Astrocyte (in vitro differentiated cells and primary cell): ENCODE measurements around the gene ZNF470. TPM values are rescaled to one million over a fixed set of nuclear protein-coding genes. Genes with fewer than 3 reads are reported as not detected.

Experiments
- DNase-seq: peaks from one replicate; pipeline ENCODE4 v3.0.0-alpha.2; 2010; ENCODE audit warnings: low read depth
- FAIRE-seq: peaks from 2 replicates; lab custom pipeline; 2011; peaks lifted over from hg19 to GRCh38; lab: Jason Lieb, UNC
- H2AFZ ChIP-seq: 2 replicates; pipeline ENCODE4 v1.6.0; 2012; ENCODE audit warnings: low read depth, low read length, inconsistent platforms
- H3K27ac ChIP-seq: 2 replicates; pipeline ENCODE4 v1.5.1; 2011; ENCODE audit warnings: low read depth, low read length, inconsistent platforms
- H3K27me3 ChIP-seq: 2 replicates; pipeline ENCODE4 v1.6.0; 2011; ENCODE audit warnings: low read length, inconsistent platforms; ENCODE audit not compliant: insufficient read depth
- H3K36me3 ChIP-seq: 2 replicates; pipeline ENCODE4 v1.5.1; 2011; ENCODE audit warnings: low read length, inconsistent platforms; ENCODE audit not compliant: insufficient read depth
- H3K4me1 ChIP-seq: 2 replicates; pipeline ENCODE4 v1.5.1; 2011; ENCODE audit warnings: low read length, inconsistent platforms; ENCODE audit not compliant: insufficient read depth
- H3K4me2 ChIP-seq: 2 replicates; pipeline ENCODE4 v1.6.0; 2012; ENCODE audit warnings: low read length, inconsistent platforms
- H3K4me3 ChIP-seq: 2 replicates; pipeline ENCODE4 v1.5.1; 2011; ENCODE audit warnings: low read depth, mild to moderate bottlenecking, low read length, inconsistent platforms; ENCODE audit not compliant: insufficient read depth
- H3K79me2 ChIP-seq: 2 replicates; pipeline ENCODE4 v1.6.0; 2012; ENCODE audit warnings: mild to moderate bottlenecking, low read length, inconsistent platforms; ENCODE audit not compliant: insufficient read depth
- H3K9ac ChIP-seq: 2 replicates; pipeline ENCODE4 v1.6.0; 2012; ENCODE audit warnings: mild to moderate bottlenecking, low read length, inconsistent platforms
- H3K9me3 ChIP-seq: 2 replicates; pipeline ENCODE4 v1.5.1; 2012; ENCODE audit warnings: low read depth, mild to moderate bottlenecking, low read length, inconsistent platforms; ENCODE audit not compliant: insufficient read depth
- H4K20me1 ChIP-seq: 2 replicates; pipeline ENCODE4 v1.6.0; 2012; ENCODE audit warnings: low read length, inconsistent platforms; ENCODE audit not compliant: insufficient read depth
- H3K27ac Mint-ChIP-seq: one replicate; pipeline ENCODE4 v1.8.0; 2021; ENCODE audit warnings: mild to moderate bottlenecking, mixed read lengths; ENCODE audit not compliant: unreplicated experiment
- H3K27me3 Mint-ChIP-seq: one replicate; pipeline ENCODE4 v1.8.0; 2021; ENCODE audit warnings: low read depth, mixed read lengths; ENCODE audit not compliant: unreplicated experiment
- H3K36me3 Mint-ChIP-seq: one replicate; pipeline ENCODE4 v1.8.0; 2021; ENCODE audit warnings: low read depth, mixed read lengths; ENCODE audit not compliant: unreplicated experiment
- H3K4me1 Mint-ChIP-seq: one replicate; pipeline ENCODE4 v1.8.0; 2021; ENCODE audit warnings: low read depth, mixed read lengths; ENCODE audit not compliant: unreplicated experiment
- H3K4me3 Mint-ChIP-seq: one replicate; pipeline ENCODE4 v1.8.0; 2021; ENCODE audit warnings: mild to moderate bottlenecking, moderate library complexity, mixed read lengths; ENCODE audit not compliant: unreplicated experiment
- H3K9me3 Mint-ChIP-seq: one replicate; pipeline ENCODE4 v1.8.0; 2021; ENCODE audit warnings: mild to moderate bottlenecking, mixed read lengths; ENCODE audit not compliant: unreplicated experiment
- EZH2 ChIP-seq: IDR thresholded peaks from 2 replicates; pipeline ENCODE4 v1.6.1; 2012; ENCODE audit warnings: mild to moderate bottlenecking, low read length, inconsistent platforms; ENCODE audit not compliant: insufficient read depth
- total RNA-seq: library from RNA; stranded (reverse); gene quantifications from 2 replicates; pipeline ENCODE4 v1.2.1, GENCODE V29; 2021
- TF ChIP-seq, protein P1 (sequence below): IDR thresholded peaks from 2 replicates; pipeline ENCODE4 v1.5.1; 2011; ENCODE audit warnings: low read depth, mild to moderate bottlenecking, inconsistent platforms, low read length, moderate library complexity; ENCODE audit not compliant: insufficient read depth

ZNF470 gene
- total RNA-seq, 1 donor from 2014 or later = 6.8 TPM

DNA sequence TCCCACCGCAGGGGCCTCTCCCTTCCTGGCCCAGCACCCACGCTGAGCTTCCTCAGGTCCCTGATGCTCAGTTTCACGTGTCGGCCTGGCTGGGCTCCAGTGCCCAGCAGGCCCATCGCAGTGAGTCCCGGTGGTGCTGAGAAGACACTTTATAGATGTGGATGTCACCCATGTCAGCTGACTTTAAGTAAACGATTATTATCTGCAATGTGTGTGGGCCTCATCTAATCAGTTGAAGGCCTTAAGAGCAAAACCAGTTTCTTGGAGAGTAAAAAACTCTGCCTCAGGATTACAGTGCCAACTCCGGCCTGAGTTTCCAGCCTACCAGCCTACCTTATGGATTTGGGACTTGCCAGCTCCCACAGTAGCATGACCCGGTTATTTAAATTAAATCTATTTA is 58.4 kb downstream of the ZNF470 start:
- no peak overlapping the region for H2AFZ ChIP-seq
- H3K4me3 Mint-ChIP-seq = no peak overlapping the region
- H3K4me2 ChIP-seq = no peak overlapping the region
- peaks cover 52% of the 10 kb centered on the region for H3K36me3 Mint-ChIP-seq
- no peak overlapping the region for H3K27ac Mint-ChIP-seq
- peaks cover 45% of the 10 kb centered on the region for H3K9me3 Mint-ChIP-seq
- TF ChIP-seq, protein P1, sequence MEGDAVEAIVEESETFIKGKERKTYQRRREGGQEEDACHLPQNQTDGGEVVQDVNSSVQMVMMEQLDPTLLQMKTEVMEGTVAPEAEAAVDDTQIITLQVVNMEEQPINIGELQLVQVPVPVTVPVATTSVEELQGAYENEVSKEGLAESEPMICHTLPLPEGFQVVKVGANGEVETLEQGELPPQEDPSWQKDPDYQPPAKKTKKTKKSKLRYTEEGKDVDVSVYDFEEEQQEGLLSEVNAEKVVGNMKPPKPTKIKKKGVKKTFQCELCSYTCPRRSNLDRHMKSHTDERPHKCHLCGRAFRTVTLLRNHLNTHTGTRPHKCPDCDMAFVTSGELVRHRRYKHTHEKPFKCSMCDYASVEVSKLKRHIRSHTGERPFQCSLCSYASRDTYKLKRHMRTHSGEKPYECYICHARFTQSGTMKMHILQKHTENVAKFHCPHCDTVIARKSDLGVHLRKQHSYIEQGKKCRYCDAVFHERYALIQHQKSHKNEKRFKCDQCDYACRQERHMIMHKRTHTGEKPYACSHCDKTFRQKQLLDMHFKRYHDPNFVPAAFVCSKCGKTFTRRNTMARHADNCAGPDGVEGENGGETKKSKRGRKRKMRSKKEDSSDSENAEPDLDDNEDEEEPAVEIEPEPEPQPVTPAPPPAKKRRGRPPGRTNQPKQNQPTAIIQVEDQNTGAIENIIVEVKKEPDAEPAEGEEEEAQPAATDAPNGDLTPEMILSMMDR = no peak
- TF ChIP-seq EZH2 = no peak
- H3K4me1 Mint-ChIP-seq = no peaks in the 10 kb centered on the region
- peaks cover 33% of the 10 kb centered on the region for H3K9me3 ChIP-seq
- H3K4me3 ChIP-seq = no peak overlapping the region
- peaks cover 5% of the 10 kb centered on the region for H3K36me3 ChIP-seq
- no peaks in the 10 kb centered on the region for H3K4me1 ChIP-seq
- H3K27me3 Mint-ChIP-seq = no peaks in the 10 kb centered on the region
- H3K79me2 ChIP-seq = no peaks in the 10 kb centered on the region
- FAIRE-seq (no peak), DNase-seq (no peak)
- H4K20me1 ChIP-seq = no peaks in the 10 kb centered on the region
- H3K27me3 ChIP-seq = no peaks in the 10 kb centered on the region
- H3K9ac ChIP-seq = no peak overlapping the region
- H3K27ac ChIP-seq = no peak overlapping the region

DNA sequence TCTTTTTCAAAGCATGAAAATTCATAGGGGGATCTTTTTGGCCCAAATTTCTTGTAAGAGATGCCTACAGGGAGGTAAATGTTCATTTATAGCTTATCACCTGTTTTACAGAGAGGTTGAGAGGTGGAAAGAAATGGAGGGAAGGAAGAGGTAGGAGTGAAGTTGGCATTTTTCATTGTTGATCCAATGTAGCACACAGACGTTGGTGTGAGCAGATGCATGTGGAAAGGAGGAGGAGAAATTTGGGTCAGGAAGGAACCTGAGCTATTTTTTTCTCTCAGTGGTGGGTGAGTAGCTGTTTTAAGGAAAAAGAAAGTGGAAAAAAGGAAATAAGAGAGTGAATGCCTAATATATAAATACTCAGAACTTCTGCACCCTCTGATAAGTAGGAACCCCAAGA is 65.8 kb downstream of the ZNF470 start:
- H3K9me3 Mint-ChIP-seq = peaks cover 36% of the 10 kb centered on the region
- Histone ChIP-seq H3K79me2 (no peaks in the 10 kb centered on the region), H2AFZ (no peak overlapping the region), H3K4me2 (no peak overlapping the region), H3K27me3 (no peaks in the 10 kb centered on the region), H3K4me1 (no peaks in the 10 kb centered on the region), H3K9ac (no peak overlapping the region), H4K20me1 (no peaks in the 10 kb centered on the region), H3K27ac (no peak overlapping the region), H3K4me3 (no peak overlapping the region), H3K9me3 (peaks cover 15% of the 10 kb centered on the region), H3K36me3 (no peaks in the 10 kb centered on the region)
- no peaks in the 10 kb centered on the region for H3K4me1 Mint-ChIP-seq
- FAIRE-seq (no peak), DNase-seq (no peak)
- H3K4me3 Mint-ChIP-seq = no peak overlapping the region
- H3K36me3 Mint-ChIP-seq = peaks cover 6% of the 10 kb centered on the region
- no peaks in the 10 kb centered on the region for H3K27me3 Mint-ChIP-seq
- TF ChIP-seq, protein P1 = no peak
- TF ChIP-seq EZH2 = no peak
- no peak overlapping the region for H3K27ac Mint-ChIP-seq

DNA sequence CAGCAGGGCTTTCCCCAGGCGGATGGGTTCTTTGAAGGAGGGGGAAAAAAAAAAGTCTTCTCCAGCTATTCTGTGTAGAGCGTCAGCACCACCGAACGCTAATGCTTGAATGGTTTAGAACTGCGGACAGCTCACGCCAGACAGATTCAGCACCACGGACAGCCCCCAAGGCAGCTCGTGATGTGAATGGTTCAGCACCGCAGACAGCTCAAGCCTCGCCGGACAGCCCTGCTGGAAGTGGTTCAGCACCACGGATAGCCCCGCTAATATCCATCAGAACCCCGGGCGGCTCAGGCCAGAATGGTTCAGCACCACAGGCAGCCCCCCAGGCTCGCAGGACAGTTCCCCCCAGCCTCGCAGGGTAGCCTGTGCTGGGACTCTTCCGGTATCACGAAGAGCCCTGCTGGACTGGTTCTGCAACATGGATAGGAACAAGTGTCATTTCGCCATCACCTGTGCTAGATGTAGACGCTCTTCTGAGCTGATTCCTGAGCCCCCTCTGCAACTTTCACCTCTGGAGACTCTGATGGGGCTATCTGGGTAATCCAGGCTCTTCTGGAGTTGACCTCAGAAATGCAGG is 70.8 kb downstream of the ZNF470 start:
- Mint-ChIP-seq H3K36me3 (no peaks in the 10 kb centered on the region), H3K9me3 (peaks cover 30% of the 10 kb centered on the region), H3K27me3 (no peaks in the 10 kb centered on the region), H3K27ac (no peak overlapping the region), H3K4me1 (no peaks in the 10 kb centered on the region), H3K4me3 (no peak overlapping the region)
- TF ChIP-seq EZH2 = no peak
- TF ChIP-seq, protein P1 = no peak
- no peaks in the 10 kb centered on the region for H3K27me3 ChIP-seq
- H2AFZ ChIP-seq = no peak overlapping the region
- FAIRE-seq (no peak), DNase-seq (peak; percentile 71)
- H4K20me1 ChIP-seq = no peaks in the 10 kb centered on the region
- no peak overlapping the region for H3K9ac ChIP-seq
- H3K4me2 ChIP-seq = no peak overlapping the region
- no peaks in the 10 kb centered on the region for H3K36me3 ChIP-seq
- H3K4me1 ChIP-seq = no peaks in the 10 kb centered on the region
- H3K79me2 ChIP-seq = no peaks in the 10 kb centered on the region
- peaks cover 4% of the 10 kb centered on the region for H3K9me3 ChIP-seq
- no peak overlapping the region for H3K27ac ChIP-seq
- H3K4me3 ChIP-seq = no peak overlapping the region

Other genes starting within 250 kb of the ZNF470 start
- 3.6 and 4.9 TPM in 2 replicates for gene ZNF582, start 173.9 kb upstream of the ZNF470 start, total RNA-seq
- gene ZNF583, start 163.1 kb upstream of the ZNF470 start, total RNA-seq = 6.4 and 8.1 TPM in 2 replicates
- gene ZNF667, start 90.1 kb upstream of the ZNF470 start, total RNA-seq = 0.50 and 0.64 TPM in 2 replicates
- gene ZNF471, start 59.6 kb upstream of the ZNF470 start, total RNA-seq = 0.26 and 0.77 TPM in 2 replicates
- 2.3 and 3.2 TPM in 2 replicates for gene ZFP28, start 28.5 kb upstream of the ZNF470 start, total RNA-seq
- 10.9 and 12.2 TPM in 2 replicates for gene ZNF71, start 27.8 kb downstream of the ZNF470 start, total RNA-seq
- 0.27 TPM in 1 of 2 replicates, not detected in the other for gene SMIM17, start 75.7 kb downstream of the ZNF470 start, total RNA-seq
- gene ZNF835, start 104.3 kb downstream of the ZNF470 start, total RNA-seq = not detected in 2 replicates